Muscle layer of colon (tissue), 2 donors: Measurements from ENCODE around the gene SUSD1.

Experiments used
- H3K27ac ChIP-seq: one replicate; pipeline ENCODE4 v1.7.0; 2013; ENCODE audit warnings: low read depth, mild to moderate bottlenecking, low read length, moderate library complexity
- H3K27me3 ChIP-seq, 2 donors: one replicate each; pipeline ENCODE4 v1.7.0; 2013; ENCODE audit warnings: low read length in 2 of 2, mild to moderate bottlenecking in 2 of 2; ENCODE audit not compliant: insufficient read depth in 2 of 2, control insufficient read depth in 1 of 2
- H3K36me3 ChIP-seq: one replicate; pipeline ENCODE4 v1.7.0; 2013; ENCODE audit warnings: mild to moderate bottlenecking, low read length; ENCODE audit not compliant: insufficient read depth
- H3K4me1 ChIP-seq: one replicate; pipeline ENCODE4 v1.7.0; 2013; ENCODE audit warnings: mild to moderate bottlenecking, low read length; ENCODE audit not compliant: insufficient read depth
- H3K4me3 ChIP-seq, 2 donors: one replicate each; pipeline ENCODE4 v1.7.0; 2013; ENCODE audit warnings: low read length in 2 of 2, low read depth in 1 of 2, mild to moderate bottlenecking in 1 of 2, moderate library complexity in 1 of 2
- H3K9ac ChIP-seq: one replicate; pipeline ENCODE4 v1.7.0; 2013; ENCODE audit warnings: low read length
- H3K9me3 ChIP-seq: one replicate; pipeline ENCODE4 v1.7.0; 2013; ENCODE audit warnings: mild to moderate bottlenecking, low read length
- donor health status: abdominal sarcoma.
- donor health status: Adenocarcinoma of cecum.

Gene SUSD1

DNA sequence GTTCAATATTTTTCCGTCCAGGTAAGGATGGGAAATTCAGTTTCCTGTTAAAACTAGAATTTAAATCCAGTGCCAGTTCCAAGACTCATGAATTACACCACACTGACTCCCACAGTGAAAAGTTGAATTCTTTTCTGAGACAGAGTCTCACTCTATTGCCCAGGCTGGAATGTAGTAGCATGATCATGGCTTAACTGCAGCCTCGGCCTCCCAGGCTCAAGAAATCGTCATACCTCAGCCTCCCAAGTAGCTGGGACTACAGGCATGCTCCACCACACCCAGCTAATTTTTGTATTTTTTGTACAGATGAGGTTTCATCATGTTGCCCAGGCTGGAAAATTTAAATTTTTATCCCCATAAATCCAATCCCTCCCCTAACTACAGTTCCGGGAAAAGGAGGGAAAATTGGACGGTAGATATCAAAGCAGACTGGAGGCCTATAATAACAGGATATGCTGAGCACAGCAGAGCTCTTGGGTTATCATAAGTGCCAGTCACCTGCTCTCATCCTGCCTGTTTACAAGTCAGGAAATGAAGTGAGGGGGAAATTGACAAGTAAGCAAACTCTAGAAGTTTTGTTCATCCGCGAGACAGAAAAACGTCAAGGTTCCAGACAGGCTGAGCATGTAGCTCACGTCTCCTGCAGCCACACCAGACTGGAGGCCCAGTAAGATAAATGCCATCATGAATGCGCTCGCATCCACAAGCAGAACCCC, 172.8 kb downstream of the SUSD1 start:
- Histone ChIP-seq H3K27ac (no peak overlapping the region), H3K4me1 (no peaks in the 10 kb centered on the region), H3K9ac (no peak overlapping the region), H3K4me3 (no peak overlapping the region), H3K36me3 (no peaks in the 10 kb centered on the region), H3K27me3 (no peaks in the 10 kb centered on the region), H3K9me3 (no peaks in the 10 kb centered on the region)

DNA sequence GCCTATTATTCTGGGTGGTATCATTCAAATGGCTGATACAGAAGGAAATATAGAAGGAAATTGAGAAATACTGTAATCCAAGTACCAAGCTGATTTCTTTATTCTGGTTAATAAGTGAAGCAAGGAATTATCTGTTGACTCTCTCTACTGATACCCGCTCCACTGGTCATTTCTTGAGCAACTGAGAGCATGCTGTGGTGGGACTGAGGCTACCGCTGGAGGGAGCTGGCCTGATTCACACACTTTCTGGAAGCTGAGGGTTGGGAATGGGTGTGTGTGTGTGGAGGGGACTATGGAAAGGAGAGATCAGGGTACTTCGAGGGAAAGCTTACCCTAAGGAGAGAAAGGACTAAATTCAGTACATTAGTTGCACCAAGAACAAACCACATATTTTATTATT, 174.4 kb downstream of the SUSD1 start:
- Histone ChIP-seq H3K27me3 (no peaks in the 10 kb centered on the region), H3K4me1 (no peaks in the 10 kb centered on the region), H3K27ac (no peak overlapping the region), H3K9ac (no peak overlapping the region), H3K9me3 (no peaks in the 10 kb centered on the region), H3K4me3 (no peak overlapping the region), H3K36me3 (no peaks in the 10 kb centered on the region)

DNA sequence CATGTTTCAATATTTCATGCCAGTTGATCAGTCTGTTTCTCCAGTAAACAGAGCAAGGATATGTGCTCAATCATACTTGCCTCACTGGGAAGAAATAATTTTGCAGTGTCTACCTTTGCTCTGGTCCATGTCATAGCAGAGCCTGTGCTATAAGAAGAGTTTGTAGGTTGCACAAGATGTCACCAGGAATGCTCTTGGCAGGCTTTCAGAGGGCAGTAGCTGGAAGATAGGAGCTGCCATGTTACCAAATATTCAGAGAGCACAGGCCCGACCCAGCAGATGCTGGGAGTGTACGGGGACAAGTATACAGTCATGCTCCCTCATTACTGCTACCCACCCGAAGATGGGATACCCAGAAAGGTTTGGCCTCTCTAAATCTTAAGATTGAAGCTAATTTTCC, 175.8 kb downstream of the SUSD1 start:
- no peak overlapping the region for H3K9ac ChIP-seq
- no peaks in the 10 kb centered on the region for H3K9me3 ChIP-seq
- H3K27ac ChIP-seq, result no peak overlapping the region
- H3K27me3 ChIP-seq, result no peaks in the 10 kb centered on the region
- no peaks in the 10 kb centered on the region for H3K4me1 ChIP-seq
- H3K36me3 ChIP-seq, result no peaks in the 10 kb centered on the region
- no peak overlapping the region for H3K4me3 ChIP-seq

DNA sequence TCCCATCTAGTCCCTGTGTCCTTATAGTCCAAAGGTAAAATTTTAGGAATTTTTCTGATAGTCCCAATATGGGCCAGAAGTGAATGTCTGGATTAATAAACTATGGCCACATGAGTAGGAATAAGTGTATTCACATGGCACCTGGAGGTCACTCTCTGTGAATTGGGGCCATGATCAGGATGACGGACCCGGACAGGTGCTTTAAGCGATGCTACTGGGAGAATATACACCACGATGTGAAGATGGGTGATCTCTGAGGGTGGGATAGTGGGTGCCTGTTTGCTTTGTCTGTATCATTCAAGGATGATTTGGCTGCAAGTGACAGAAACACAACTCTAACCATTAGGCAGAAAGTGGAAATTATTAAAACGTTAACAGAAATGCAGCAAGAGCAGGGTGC, 177.3 kb downstream of the SUSD1 start:
- Histone ChIP-seq H3K9me3 (no peaks in the 10 kb centered on the region), H3K27me3 (no peaks in the 10 kb centered on the region), H3K27ac (no peak overlapping the region), H3K9ac (no peak overlapping the region), H3K4me3 (no peak overlapping the region), H3K36me3 (no peaks in the 10 kb centered on the region), H3K4me1 (no peaks in the 10 kb centered on the region)

DNA sequence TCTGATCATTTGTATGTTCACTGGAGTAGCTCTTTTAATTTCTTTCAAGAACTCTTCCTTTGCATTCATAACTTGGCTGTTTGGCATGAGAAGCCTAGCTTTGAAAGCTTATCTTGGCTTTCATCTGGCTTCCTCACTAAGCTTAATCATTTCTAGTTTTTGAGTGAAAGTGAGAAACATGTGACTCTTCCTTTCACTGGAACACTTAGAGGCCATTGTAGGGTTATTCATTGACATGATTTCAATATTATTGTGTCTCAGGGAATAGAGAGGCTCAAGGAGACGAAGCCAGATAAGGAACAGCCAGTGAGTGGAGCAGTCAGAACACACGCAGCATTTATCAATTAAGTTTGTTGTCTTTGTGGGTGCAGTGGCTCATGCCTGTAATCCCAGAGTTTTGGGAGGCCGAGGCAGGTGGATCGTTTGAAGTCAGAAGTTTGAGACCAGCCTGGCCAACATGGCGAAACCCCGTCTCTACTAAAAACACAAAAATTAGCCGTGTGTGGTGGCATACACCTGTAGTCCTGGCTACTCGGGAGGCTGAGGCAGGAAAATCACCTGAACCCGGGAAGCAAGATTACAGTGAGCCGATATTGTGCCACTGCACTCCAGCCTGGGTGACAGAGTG, 180.2 kb downstream of the SUSD1 start:
- Histone ChIP-seq H3K4me1 (no peaks in the 10 kb centered on the region), H3K9ac (no peak overlapping the region), H3K9me3 (no peaks in the 10 kb centered on the region), H3K4me3 (no peak overlapping the region), H3K36me3 (no peaks in the 10 kb centered on the region), H3K27ac (no peak overlapping the region), H3K27me3 (no peaks in the 10 kb centered on the region)

DNA sequence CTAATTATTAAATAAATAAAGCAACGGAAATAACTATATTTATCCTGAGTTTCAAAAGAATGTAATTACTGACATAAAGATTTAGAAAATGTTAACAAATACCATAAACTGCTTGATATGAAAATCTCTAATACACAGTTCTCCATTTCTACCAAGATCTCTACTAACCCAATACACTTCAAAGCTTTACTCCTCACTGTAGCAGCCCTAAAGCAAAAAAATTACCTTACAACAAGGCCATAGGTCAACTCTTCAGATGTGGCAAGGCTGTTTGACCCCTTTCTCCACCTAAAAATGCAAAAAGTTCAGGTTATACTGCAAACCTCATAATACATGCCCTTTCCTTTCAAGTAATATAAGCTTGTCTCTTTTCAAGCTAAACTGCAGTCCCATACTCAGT, 181.8 kb downstream of the SUSD1 start:
- H3K27me3 ChIP-seq, result no peaks in the 10 kb centered on the region
- H3K4me3 ChIP-seq, result no peak overlapping the region
- H3K9me3 ChIP-seq, result no peaks in the 10 kb centered on the region
- H3K27ac ChIP-seq, result no peak overlapping the region
- no peaks in the 10 kb centered on the region for H3K36me3 ChIP-seq
- H3K4me1 ChIP-seq, result no peaks in the 10 kb centered on the region
- H3K9ac ChIP-seq, result no peak overlapping the region

DNA sequence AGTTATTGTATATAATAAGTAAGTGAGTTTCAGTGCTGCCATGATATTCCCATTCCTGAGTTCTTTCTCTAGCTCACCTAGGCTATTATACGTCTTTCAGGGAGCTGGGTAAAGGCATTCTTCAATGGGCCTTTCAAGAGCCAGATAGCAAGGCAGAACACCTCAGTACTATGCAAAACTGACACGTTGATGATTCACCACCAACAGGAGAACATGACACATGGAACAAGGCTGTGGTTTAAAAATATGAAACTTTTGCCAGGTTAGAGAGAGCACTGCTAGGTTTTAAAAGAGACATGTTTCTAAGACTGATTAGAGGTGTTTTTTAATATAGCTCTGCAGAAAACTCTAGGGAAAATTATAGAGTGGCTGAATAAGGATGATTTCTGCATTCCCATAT, 182.6 kb downstream of the SUSD1 start:
- H3K9me3 ChIP-seq, result no peaks in the 10 kb centered on the region
- no peaks in the 10 kb centered on the region for H3K27me3 ChIP-seq
- no peaks in the 10 kb centered on the region for H3K36me3 ChIP-seq
- no peak overlapping the region for H3K4me3 ChIP-seq
- no peak overlapping the region for H3K27ac ChIP-seq
- H3K9ac ChIP-seq, result no peak overlapping the region
- no peaks in the 10 kb centered on the region for H3K4me1 ChIP-seq

DNA sequence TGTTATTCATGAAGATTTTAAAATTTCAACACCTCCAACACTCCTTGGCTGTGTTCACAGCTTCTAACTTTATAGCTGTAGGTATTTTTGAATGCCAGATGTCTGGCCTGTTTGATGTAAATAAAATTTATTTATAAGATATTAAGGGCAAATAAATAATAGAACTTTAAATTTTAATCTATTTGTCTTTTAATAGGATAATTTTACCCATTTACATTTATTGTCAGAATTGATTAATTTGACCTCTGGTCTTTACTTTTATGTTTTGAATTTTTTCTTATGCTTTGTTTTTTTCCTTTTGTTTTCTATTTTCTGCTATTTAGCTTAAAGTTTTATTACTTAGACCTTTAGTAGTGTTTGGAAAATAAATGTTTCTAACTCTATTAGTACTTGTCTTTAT, 183.9 kb downstream of the SUSD1 start:
- no peaks in the 10 kb centered on the region for H3K36me3 ChIP-seq
- peaks cover under 1% of the 10 kb centered on the region for H3K4me1 ChIP-seq
- H3K27ac ChIP-seq, result no peak overlapping the region
- no peak overlapping the region for H3K9ac ChIP-seq
- no peaks in the 10 kb centered on the region for H3K27me3 ChIP-seq
- H3K9me3 ChIP-seq, result no peaks in the 10 kb centered on the region
- H3K4me3 ChIP-seq, result no peak overlapping the region
